ENCODE results near the gene CCDC24. TPM values are rescaled to one million over a fixed set of nuclear protein-coding genes. Genes with fewer than 3 reads are reported as not detected.

Gene CCDC24
- total and polyA plus RNA-seq, 4 donors: 0.92 to 4.2 (median 2.3) TPM

GRCh38 chr1:43977376-43978263 lies 13.8 kb upstream of the CCDC24 start:
- peaks cover 0 to 14% (median 10%) of the 10 kb centered on the region in 4 donors for H3K36me3 ChIP-seq (ENCODE audit: control insufficient read depth in 4 of 4, insufficient read depth in 3 of 4, low read depth in 1 of 4, low read length in 3 of 4)
- H3K27ac ChIP-seq (ENCODE audit: low read depth in 1 of 2, low read length in 2 of 2): peak overlapping the region; percentile 8
- H3K27me3 ChIP-seq (ENCODE audit: control insufficient read depth in 4 of 4, insufficient read depth in 4 of 4, low read length in 3 of 4): no peaks in the 10 kb centered on the region
- 76% methylated on average over 9 of the region's 9 CpGs for WGBS
- H3K9me3 ChIP-seq (ENCODE audit: control insufficient read depth in 4 of 4, low read length in 3 of 4): no peaks in the 10 kb centered on the region
- TF ChIP-seq RAD21 (IDR thresholded peaks at IDR 0.05): no peak
- no peak for TF ChIP-seq FOXA1 (IDR thresholded peaks at IDR 0.05)
- no peak for TF ChIP-seq CTCF (IDR thresholded peaks at IDR 0.05; ENCODE audit: low read depth, low read length, missing input control)
- TF ChIP-seq FOXA2 (IDR thresholded peaks at IDR 0.05): no peak
- TF ChIP-seq JUND (IDR thresholded peaks at IDR 0.05): no peak
- no peak for TF ChIP-seq ATF3 (IDR thresholded peaks at IDR 0.05)
- TF ChIP-seq, protein P1, sequence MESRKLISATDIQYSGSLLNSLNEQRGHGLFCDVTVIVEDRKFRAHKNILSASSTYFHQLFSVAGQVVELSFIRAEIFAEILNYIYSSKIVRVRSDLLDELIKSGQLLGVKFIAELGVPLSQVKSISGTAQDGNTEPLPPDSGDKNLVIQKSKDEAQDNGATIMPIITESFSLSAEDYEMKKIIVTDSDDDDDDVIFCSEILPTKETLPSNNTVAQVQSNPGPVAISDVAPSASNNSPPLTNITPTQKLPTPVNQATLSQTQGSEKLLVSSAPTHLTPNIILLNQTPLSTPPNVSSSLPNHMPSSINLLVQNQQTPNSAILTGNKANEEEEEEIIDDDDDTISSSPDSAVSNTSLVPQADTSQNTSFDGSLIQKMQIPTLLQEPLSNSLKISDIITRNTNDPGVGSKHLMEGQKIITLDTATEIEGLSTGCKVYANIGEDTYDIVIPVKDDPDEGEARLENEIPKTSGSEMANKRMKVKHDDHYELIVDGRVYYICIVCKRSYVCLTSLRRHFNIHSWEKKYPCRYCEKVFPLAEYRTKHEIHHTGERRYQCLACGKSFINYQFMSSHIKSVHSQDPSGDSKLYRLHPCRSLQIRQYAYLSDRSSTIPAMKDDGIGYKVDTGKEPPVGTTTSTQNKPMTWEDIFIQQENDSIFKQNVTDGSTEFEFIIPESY (IDR thresholded peaks at IDR 0.05): no peak
- TF ChIP-seq HNF4G (IDR thresholded peaks at IDR 0.05): no peak
- no peak for TF ChIP-seq HNF4A (conservative IDR thresholded peaks at IDR 0.05)
- no peak for TF ChIP-seq RXRA (IDR thresholded peaks at IDR 0.05)
- no peak for TF ChIP-seq GABPA (IDR thresholded peaks at IDR 0.05 in 1 of 2, conservative IDR thresholded peaks at IDR 0.05 in 1 of 2)
- TF ChIP-seq, protein P2, sequence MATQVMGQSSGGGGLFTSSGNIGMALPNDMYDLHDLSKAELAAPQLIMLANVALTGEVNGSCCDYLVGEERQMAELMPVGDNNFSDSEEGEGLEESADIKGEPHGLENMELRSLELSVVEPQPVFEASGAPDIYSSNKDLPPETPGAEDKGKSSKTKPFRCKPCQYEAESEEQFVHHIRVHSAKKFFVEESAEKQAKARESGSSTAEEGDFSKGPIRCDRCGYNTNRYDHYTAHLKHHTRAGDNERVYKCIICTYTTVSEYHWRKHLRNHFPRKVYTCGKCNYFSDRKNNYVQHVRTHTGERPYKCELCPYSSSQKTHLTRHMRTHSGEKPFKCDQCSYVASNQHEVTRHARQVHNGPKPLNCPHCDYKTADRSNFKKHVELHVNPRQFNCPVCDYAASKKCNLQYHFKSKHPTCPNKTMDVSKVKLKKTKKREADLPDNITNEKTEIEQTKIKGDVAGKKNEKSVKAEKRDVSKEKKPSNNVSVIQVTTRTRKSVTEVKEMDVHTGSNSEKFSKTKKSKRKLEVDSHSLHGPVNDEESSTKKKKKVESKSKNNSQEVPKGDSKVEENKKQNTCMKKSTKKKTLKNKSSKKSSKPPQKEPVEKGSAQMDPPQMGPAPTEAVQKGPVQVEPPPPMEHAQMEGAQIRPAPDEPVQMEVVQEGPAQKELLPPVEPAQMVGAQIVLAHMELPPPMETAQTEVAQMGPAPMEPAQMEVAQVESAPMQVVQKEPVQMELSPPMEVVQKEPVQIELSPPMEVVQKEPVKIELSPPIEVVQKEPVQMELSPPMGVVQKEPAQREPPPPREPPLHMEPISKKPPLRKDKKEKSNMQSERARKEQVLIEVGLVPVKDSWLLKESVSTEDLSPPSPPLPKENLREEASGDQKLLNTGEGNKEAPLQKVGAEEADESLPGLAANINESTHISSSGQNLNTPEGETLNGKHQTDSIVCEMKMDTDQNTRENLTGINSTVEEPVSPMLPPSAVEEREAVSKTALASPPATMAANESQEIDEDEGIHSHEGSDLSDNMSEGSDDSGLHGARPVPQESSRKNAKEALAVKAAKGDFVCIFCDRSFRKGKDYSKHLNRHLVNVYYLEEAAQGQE (IDR thresholded peaks at IDR 0.05): no peak
- no peak for TF ChIP-seq YY1 (IDR thresholded peaks at IDR 0.05)
- TF ChIP-seq EGR1 (IDR thresholded peaks at IDR 0.05; ENCODE audit: low read depth in 2 of 2): no peak
- no peak for TF ChIP-seq TAF1 (conservative IDR thresholded peaks at IDR 0.05)
- no peak for TF ChIP-seq MAX (IDR thresholded peaks at IDR 0.05)
- TF ChIP-seq NR2F2 (IDR thresholded peaks at IDR 0.05): no peak
- no peak overlapping the region for H3K9ac ChIP-seq (ENCODE audit: low read depth in 1 of 2, low read length in 2 of 2)
- no peak overlapping the region for H3K4me3 ChIP-seq (ENCODE audit: low read depth in 1 of 3, low read length in 3 of 3)
- peaks cover 9 to 58% (median 45%) of the 10 kb centered on the region in 4 donors for H3K4me1 ChIP-seq (ENCODE audit: control insufficient read depth in 4 of 4, insufficient read depth in 4 of 4, low read length in 3 of 4)
- no peak for DNase-seq (ENCODE audit: low spot score)
